Lower leg skin (tissue), 4 donors: ENCODE results near the gene TMEM44. TPM values are rescaled to one million over a fixed set of nuclear protein-coding genes. Genes with fewer than 3 reads are reported as not detected.

Source experiments
- DNase-seq, 2 donors: peaks; one replicate each; pipeline ENCODE4 v3.0.0-alpha.2; 2019; ENCODE audit warnings: low spot score in 2 of 2
- H3K4me3 ChIP-seq: fragments of 200-600 bp; sonication (generic); 2 replicates; pipeline ENCODE4 v1.5.1; 2017; ENCODE audit warnings: mild to moderate bottlenecking, low read depth; ENCODE audit not compliant: poor library complexity, severe bottlenecking
- POLR2A ChIP-seq, 2 donors: fragments of 450-650 bp; IDR thresholded peaks; one replicate each; pipeline ENCODE4 v1.6.1; 2016 to 2017; ENCODE audit warnings: antibody characterized with exemption in 2 of 2, mild to moderate bottlenecking in 1 of 2, moderate library complexity in 1 of 2
- WGBS, 2 donors: methylation state at CpG; one replicate each; pipeline ENCODE4 v1.1.5; 2018; 5-methylcytosine and 5-hydroxymethylcytosine counted together
- intact Hi-C: fragments of 100-400 bp; cut with DNase I; formaldehyde crosslinking; loops from one replicate; pipeline ENCODE4 v1.15.0; 2023; ENCODE audit warnings: low total_unique reads
- total RNA-seq, 4 donors: library from RNA; depleted of rRNA; stranded (reverse); fragments of >200 nt; gene quantifications; one replicate each; pipeline ENCODE4 v1.1.0, GENCODE V29; 2016
- TF ChIP-seq, protein P1 (sequence below), 3 donors: fragments of 450-650 bp; IDR thresholded peaks; one replicate each; pipeline ENCODE4 v1.5.1; 2016; ENCODE audit warnings: antibody characterized with exemption in 3 of 3, mild to moderate bottlenecking in 3 of 3, moderate library complexity in 2 of 3

TMEM44 gene
- total RNA-seq, 4 donors from 2014 or later: 1.2 to 8.5 (median 4.6) TPM

GRCh38 chr3:194574639-194575483 is 58.4 kb downstream of the TMEM44 start:
- intact Hi-C loops: no loop called here

DNA sequence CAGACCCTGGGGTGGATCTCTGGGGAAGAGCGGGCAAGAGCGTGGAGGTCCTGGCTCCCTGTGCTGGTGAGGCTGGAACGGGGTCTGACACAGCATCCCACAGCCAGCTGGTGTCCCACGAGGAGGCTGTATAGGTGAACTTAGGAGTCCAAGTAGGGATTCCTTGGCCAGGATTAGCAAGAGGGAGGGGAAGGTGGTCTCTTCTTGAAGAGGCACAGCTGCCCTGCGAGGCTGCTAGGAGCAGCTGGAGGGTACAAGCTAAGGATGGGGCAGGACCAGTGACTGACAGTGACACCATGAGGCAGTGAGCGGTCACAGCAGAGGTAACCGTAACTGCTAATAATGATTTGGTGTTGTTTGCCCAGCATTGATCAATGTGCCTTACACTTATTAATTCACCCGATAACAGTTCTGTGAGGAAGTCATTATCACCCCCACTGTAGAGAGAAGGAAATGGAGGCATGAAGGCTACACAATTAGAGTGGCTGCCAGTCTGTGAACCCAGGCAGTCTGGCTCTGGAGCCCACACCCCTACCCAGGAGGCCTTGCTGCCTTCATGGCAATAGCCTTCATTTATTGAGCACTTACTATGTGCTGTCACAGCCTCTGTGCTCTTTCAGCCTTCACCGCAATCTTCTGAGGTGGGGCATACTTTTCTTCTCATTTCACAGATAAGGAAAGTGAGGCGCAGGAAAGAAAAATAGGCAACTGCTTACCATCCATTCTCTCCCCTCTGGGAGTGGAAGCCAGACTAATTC is 59.4 kb downstream of the TMEM44 start:
- no peak overlapping the region for H3K4me3 ChIP-seq
- no peak for DNase-seq
- intact Hi-C loops: no loop called here
- TF ChIP-seq, protein P1, sequence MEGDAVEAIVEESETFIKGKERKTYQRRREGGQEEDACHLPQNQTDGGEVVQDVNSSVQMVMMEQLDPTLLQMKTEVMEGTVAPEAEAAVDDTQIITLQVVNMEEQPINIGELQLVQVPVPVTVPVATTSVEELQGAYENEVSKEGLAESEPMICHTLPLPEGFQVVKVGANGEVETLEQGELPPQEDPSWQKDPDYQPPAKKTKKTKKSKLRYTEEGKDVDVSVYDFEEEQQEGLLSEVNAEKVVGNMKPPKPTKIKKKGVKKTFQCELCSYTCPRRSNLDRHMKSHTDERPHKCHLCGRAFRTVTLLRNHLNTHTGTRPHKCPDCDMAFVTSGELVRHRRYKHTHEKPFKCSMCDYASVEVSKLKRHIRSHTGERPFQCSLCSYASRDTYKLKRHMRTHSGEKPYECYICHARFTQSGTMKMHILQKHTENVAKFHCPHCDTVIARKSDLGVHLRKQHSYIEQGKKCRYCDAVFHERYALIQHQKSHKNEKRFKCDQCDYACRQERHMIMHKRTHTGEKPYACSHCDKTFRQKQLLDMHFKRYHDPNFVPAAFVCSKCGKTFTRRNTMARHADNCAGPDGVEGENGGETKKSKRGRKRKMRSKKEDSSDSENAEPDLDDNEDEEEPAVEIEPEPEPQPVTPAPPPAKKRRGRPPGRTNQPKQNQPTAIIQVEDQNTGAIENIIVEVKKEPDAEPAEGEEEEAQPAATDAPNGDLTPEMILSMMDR (IDR thresholded peaks at IDR 0.05): no peak
- no peak for TF ChIP-seq POLR2A (IDR thresholded peaks at IDR 0.05)
- WGBS, 2 donors: 67 to 83% methylated on average over 10 of the region's 10 CpGs

More at GRCh38 chr3:194574639-194575483, 58.4 kb downstream of the TMEM44 start:
- DNase-seq: peak in 1 of 2 donors; percentile 41
- no peak overlapping the region for H3K4me3 ChIP-seq
- 51 to 52% methylated on average over 15 of the region's 15 CpGs for WGBS, 2 donors
- no peak for TF ChIP-seq POLR2A (IDR thresholded peaks at IDR 0.05)

DNA sequence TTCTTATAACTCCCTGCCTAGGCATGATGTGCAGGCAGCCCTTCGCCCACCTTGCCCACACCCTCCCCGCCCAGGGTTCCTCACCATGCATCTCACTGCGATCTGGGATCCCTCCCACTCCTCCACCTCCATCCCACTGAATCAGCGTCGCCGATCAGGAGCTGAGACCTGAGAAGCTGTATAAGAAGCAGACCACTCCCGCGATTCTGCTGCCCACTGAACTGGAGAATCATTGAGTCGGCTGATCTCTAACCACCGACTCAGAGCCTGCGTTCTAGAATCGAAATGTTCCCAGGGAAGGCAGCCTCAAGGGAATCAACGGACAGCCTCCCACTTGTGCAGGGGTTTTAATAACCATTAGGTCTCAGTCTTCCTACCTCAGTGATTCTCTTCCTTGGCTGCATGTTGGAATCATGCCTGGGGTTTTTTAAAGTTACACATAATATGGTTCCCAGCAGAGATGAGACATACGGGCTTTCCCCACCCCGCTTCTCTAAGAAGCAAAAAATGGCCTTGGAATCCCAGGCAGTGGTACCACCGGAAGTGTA is 60.2 kb downstream of the TMEM44 start:
- DNase-seq: no peak
- TF ChIP-seq, protein P1 (IDR thresholded peaks at IDR 0.05): no peak
- TF ChIP-seq POLR2A (IDR thresholded peaks at IDR 0.05): no peak
- no peak overlapping the region for H3K4me3 ChIP-seq
- 82% methylated on average over 16 of the region's 16 CpGs for WGBS, 2 donors
- intact Hi-C loops: no loop called here

GRCh38 chr3:194572143-194572789 is 61.0 kb downstream of the TMEM44 start:
- peak; percentile 51 to 94 for DNase-seq

GRCh38 chr3:194571491-194572142 is 61.6 kb downstream of the TMEM44 start:
- no peak overlapping the region for H3K4me3 ChIP-seq
- 70 to 73% methylated on average over 15 to 16 of the region's 16 CpGs for WGBS, 2 donors
- TF ChIP-seq, protein P1 (IDR thresholded peaks at IDR 0.05): no peak
- TF ChIP-seq POLR2A (IDR thresholded peaks at IDR 0.05): no peak
- no peak for DNase-seq
- intact Hi-C loops: no loop called here

More at GRCh38 chr3:194572143-194572789, 61.0 kb downstream of the TMEM44 start:
- intact Hi-C loops: no loop called here
- H3K4me3 ChIP-seq: no peak overlapping the region
- TF ChIP-seq POLR2A (IDR thresholded peaks at IDR 0.05): no peak
- TF ChIP-seq, protein P1 (IDR thresholded peaks at IDR 0.05): no peak
- WGBS, 2 donors: 52 to 68% methylated on average over 18 of the region's 18 CpGs
